Pancreas (tissue), 10 donors: ENCODE data around the gene PTAFR. TPM values are rescaled to one million over a fixed set of nuclear protein-coding genes. Genes with fewer than 3 reads are reported as not detected.

ENCODE experiments used
- ATAC-seq, 4 donors: fragments of 200-7000 bp; cut with Tn5 transposase; one replicate each; pipeline versions ENCODE4 v1.8.0 to v1.9.1; 2020; ENCODE audit warnings: mild to moderate bottlenecking in 4 of 4, moderate library complexity in 4 of 4
- DNase-seq, 6 donors: peaks; one replicate each; pipeline ENCODE4 v3.0.0-alpha.2; 2020
- FAIRE-seq: peaks from 2 replicates; lab custom pipeline; 2012; peaks lifted over from hg19 to GRCh38; lab: Jason Lieb, UNC
- H3K27ac ChIP-seq, 4 donors: fragments of 200-600 bp; sonication (generic); 1 replicate in 3 of 4; 2 replicates in 1 of 4; pipeline versions ENCODE4 v1.5.0 to v1.8.0; 2020
- H3K27me3 ChIP-seq, 4 donors: fragments of 200-600 bp; one replicate each; pipeline ENCODE4 v1.8.0; 2021
- H3K36me3 ChIP-seq, 3 donors: fragments of 200-600 bp; sonication (generic) in 1 of 3; one replicate each; pipeline versions ENCODE4 v1.5.0 to v1.8.0; 2020 to 2021
- H3K4me1 ChIP-seq, 3 donors: fragments of 200-600 bp; one replicate each; pipeline ENCODE4 v1.8.0; 2021
- H3K4me3 ChIP-seq, 4 donors: fragments of 200-600 bp; sonication (generic) in 2 of 4; one replicate each; pipeline versions ENCODE4 v1.5.0 to v1.8.0; 2020 to 2021
- H3K9me3 ChIP-seq, 4 donors: fragments of 200-600 bp; one replicate each; pipeline ENCODE4 v1.8.0; 2021
- WGBS, 2 donors: extraction: QIAGEN DNeasy Blood & Tissue Kit; methylation state at CpG; one replicate each; pipeline ENCODE4 v1.1.7; 2013; 5-methylcytosine and 5-hydroxymethylcytosine counted together
- intact Hi-C, 3 donors: fragments of 100-400 bp; cut with DNase I; formaldehyde crosslinking; loops; one replicate each; pipeline versions ENCODE4 v1.11.1 to v1.14.2; 2022
- polyA plus RNA-seq, 2 donors: library from polyadenylated mRNA; stranded (reverse); fragments of 200-250 nt; gene quantifications; one replicate each; pipeline ENCODE4 v1.2.3, GENCODE V29; 2013
- total RNA-seq, 6 donors: library from RNA; stranded (reverse); fragmentation: NEBNext Ultra II Directional in 4 of 6; extraction: Animal tissue kit (Norgen Biotek cat#: 25700) in 4 of 6; gene quantifications; one replicate each; pipeline versions ENCODE4 v1.2.1 to v1.2.4, GENCODE V29; 2021 to 2023
- TF ChIP-seq, protein P1 (sequence below), 4 donors: fragments of 200-600 bp; sonication (generic) in 3 of 4; IDR thresholded peaks; one replicate each; pipeline versions ENCODE4 v1.5.0 to v1.8.0; 2021; ENCODE audit warnings: antibody characterized with exemption in 4 of 4
- donor health status: healthy with polysubstance abuse.
- donor health status: DM: no; HTN: no; CAD: no; lungs with moderate emphysema.
- donor health status: DM: no; HTN: no; CAD: no.
- donor health status: control.
- donor health status: control.
- donor health status: Bipolar disorder and iron deficiency.
- donor health status: DM: yes; HTN: yes; CAD: no.
- donor health status: DM: no; HTN: no; CAD: no.
- donor health status: DM: no; HTN: no; CAD: no.
- donor health status: DM: yes; HTN: yes; CAD: no.

Gene PTAFR
- total and polyA plus RNA-seq, 8 donors: 0.37 to 13.7 (median 0.92) TPM

DNA sequence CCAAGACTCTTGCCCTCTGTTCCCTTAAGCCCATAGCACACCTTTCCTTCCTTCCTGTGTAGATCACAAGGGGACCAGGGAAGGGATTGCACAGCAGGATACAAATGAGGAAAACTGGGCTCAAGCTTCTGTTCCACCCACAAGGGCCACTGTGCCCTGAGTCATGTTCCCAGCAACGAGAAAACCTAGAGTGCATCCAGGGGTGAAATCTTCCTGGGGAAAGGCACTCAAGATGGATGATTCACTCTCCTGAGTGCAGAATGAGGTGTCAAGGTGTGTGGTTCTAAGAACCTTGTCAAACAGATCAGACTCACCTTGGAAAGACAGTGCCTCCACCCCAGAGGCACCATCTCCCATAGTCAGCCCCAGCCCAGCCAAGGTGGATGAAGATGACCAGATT is 47.3 kb downstream of the PTAFR start:
- no peaks in the 10 kb centered on the region for H3K9me3 ChIP-seq
- 66 to 77% methylated on average over 1 of the region's 1 CpG for WGBS, 2 donors
- FAIRE-seq (no peak), ATAC-seq (peak in 1 of 4 donors; percentile 55), DNase-seq (no peak)
- H3K27ac ChIP-seq: no peak overlapping the region
- no peaks in the 10 kb centered on the region for H3K27me3 ChIP-seq
- no peak overlapping the region for H3K4me3 ChIP-seq
- no peaks in the 10 kb centered on the region for H3K36me3 ChIP-seq
- intact Hi-C loops: no loop called here
- TF ChIP-seq, protein P1, sequence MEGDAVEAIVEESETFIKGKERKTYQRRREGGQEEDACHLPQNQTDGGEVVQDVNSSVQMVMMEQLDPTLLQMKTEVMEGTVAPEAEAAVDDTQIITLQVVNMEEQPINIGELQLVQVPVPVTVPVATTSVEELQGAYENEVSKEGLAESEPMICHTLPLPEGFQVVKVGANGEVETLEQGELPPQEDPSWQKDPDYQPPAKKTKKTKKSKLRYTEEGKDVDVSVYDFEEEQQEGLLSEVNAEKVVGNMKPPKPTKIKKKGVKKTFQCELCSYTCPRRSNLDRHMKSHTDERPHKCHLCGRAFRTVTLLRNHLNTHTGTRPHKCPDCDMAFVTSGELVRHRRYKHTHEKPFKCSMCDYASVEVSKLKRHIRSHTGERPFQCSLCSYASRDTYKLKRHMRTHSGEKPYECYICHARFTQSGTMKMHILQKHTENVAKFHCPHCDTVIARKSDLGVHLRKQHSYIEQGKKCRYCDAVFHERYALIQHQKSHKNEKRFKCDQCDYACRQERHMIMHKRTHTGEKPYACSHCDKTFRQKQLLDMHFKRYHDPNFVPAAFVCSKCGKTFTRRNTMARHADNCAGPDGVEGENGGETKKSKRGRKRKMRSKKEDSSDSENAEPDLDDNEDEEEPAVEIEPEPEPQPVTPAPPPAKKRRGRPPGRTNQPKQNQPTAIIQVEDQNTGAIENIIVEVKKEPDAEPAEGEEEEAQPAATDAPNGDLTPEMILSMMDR (IDR thresholded peaks at IDR 0.05): no peak
- no peaks in the 10 kb centered on the region for H3K4me1 ChIP-seq

- FAIRE-seq (no peak), ATAC-seq (peak in 2 of 4 donors; percentile 29 to 52), DNase-seq (no peak)
- H3K36me3 ChIP-seq: no peaks in the 10 kb centered on the region
- TF ChIP-seq, protein P1 (IDR thresholded peaks at IDR 0.05): no peak
- no peak overlapping the region for H3K27ac ChIP-seq
- no peaks in the 10 kb centered on the region for H3K4me1 ChIP-seq
- no peaks in the 10 kb centered on the region for H3K9me3 ChIP-seq
- intact Hi-C loops: no loop called here
- H3K4me3 ChIP-seq: no peak overlapping the region
- WGBS, 2 donors: 63 to 78% methylated on average over 3 of the region's 3 CpGs
- H3K27me3 ChIP-seq: no peaks in the 10 kb centered on the region
Observed at GRCh38 chr1:28127617-28128257, 48.8 kb downstream of the PTAFR start.

GRCh38 chr1:28126783-28127490 is 49.6 kb downstream of the PTAFR start:
- intact Hi-C loops: no loop called here
- no peak overlapping the region for H3K4me3 ChIP-seq
- peak in 2 of 4 donors; percentile 24 to 53 for ATAC-seq
- H3K36me3 ChIP-seq: no peaks in the 10 kb centered on the region
- H3K27ac ChIP-seq: no peak overlapping the region
- 47 to 58% methylated on average over 5 of the region's 5 CpGs for WGBS, 2 donors
- H3K4me1 ChIP-seq: no peaks in the 10 kb centered on the region
- TF ChIP-seq, protein P1 (IDR thresholded peaks at IDR 0.05): no peak
- DNase-seq: no peak
- no peaks in the 10 kb centered on the region for H3K27me3 ChIP-seq
- no peak for FAIRE-seq
- no peaks in the 10 kb centered on the region for H3K9me3 ChIP-seq

DNA sequence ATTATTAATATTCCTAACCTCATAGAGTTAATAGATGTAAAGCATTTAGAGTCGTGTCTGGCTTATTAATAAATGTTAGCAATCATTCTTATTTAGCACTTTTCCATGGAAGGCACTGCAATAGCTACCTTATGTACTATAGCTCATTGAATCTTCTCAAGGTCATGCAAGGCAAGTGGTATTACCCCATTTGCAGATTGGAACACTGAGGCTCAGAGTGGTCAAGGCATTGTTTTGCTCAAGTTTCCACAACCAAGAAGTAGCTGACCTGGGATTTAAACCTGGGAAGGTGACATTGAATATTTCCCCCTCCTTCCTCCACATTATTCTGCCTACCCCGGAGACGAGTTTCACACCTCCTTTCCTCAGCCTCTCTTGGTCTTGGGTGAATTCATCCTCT is 50.3 kb downstream of the PTAFR start:
- no peak for ATAC-seq
- TF ChIP-seq, protein P1 (IDR thresholded peaks at IDR 0.05): no peak
- no peak overlapping the region for H3K4me3 ChIP-seq
- intact Hi-C loops: no loop called here
- H3K36me3 ChIP-seq: no peaks in the 10 kb centered on the region
- H3K27me3 ChIP-seq: no peaks in the 10 kb centered on the region
- H3K9me3 ChIP-seq: no peaks in the 10 kb centered on the region
- FAIRE-seq: no peak
- no peaks in the 10 kb centered on the region for H3K4me1 ChIP-seq
- no peak for DNase-seq
- no peak overlapping the region for H3K27ac ChIP-seq
- WGBS, 2 donors: 48 to 56% methylated on average over 3 of the region's 3 CpGs

- FAIRE-seq (no peak), ATAC-seq (peak in 2 of 4 donors; percentile 51 to 71)
- TF ChIP-seq, protein P1 (IDR thresholded peaks at IDR 0.05): no peak
Observed at GRCh38 chr1:28123461-28123961, 53.0 kb downstream of the PTAFR start.

More at GRCh38 chr1:28123461-28123961, 53.0 kb downstream of the PTAFR start:
- intact Hi-C loops: no loop called here
- no peak for DNase-seq
- H3K36me3 ChIP-seq: no peaks in the 10 kb centered on the region
- H3K4me1 ChIP-seq: no peaks in the 10 kb centered on the region
- no peak overlapping the region for H3K4me3 ChIP-seq
- H3K27me3 ChIP-seq: no peaks in the 10 kb centered on the region
- WGBS, 2 donors: 48 to 63% methylated on average over 4 of the region's 4 CpGs
- H3K9me3 ChIP-seq: no peaks in the 10 kb centered on the region
- no peak overlapping the region for H3K27ac ChIP-seq
